ENCODE results near the gene PHF12.
"Not testable (repeated sequence)": the region's sequence is repeated elsewhere in the genome, so short reads cannot be mapped to it uniquely, and the experiment has no call there.

The PHF12 gene

DNA sequence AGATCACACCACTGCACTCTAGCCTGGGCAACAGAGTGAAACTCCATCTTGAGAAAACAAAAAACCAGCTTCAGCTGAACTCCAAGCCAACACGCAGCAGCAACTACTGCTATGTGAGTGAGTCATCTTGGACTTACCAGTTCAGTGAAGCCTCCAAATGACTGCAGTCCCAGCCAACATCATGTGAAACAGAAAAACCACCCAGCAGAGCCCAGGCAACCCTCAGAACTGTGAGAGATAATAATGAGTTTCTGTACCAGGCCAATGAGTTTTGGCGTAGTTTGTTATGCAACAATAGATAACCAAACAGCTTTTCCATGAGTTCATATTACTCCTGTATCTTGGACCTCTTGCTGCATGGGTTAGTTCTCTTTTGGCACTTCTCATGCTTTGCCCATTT, 23.3 kb downstream of the PHF12 start:
- DNase-seq: peak; percentile 32

DNA sequence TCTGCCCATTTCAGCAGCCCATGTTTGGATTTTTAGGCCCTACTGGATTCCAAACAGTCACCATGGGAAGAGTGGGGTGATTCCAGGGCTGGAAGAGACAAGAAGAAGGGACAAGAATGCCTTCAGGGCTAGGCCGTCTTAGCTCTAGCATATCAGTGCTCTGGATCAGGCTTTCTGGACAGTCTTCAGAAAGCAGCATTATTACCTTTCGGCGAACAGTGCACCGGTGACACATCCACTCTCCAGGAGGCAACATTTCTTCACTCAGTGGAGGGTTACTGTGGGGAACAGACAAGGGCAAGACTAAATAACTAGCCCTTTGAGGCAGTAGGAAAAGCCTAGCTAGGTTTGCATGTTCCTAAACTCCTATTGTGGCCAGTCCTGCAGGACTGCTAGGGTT, 24.5 kb downstream of the PHF12 start:
- no peak for DNase-seq

DNA sequence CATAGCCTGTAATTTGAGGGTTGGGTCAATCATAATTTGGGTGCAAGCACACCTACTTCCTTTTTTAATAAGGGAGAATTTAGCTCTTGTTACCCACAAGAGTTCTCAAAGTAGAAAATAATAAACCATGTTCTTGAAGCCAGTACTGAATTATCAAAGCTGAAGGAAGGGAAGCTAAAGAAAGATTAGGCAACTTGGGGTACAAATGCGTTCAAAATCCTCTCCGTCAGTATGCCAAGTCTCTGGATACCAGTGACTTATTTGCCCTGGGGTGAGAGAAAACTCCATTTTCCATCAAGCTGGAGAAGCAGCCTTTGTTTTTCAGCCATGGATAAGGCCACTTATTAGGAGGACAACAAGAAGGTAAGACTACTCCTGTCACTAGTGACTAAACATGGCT, 25.0 kb downstream of the PHF12 start:
- no peak for DNase-seq

DNA sequence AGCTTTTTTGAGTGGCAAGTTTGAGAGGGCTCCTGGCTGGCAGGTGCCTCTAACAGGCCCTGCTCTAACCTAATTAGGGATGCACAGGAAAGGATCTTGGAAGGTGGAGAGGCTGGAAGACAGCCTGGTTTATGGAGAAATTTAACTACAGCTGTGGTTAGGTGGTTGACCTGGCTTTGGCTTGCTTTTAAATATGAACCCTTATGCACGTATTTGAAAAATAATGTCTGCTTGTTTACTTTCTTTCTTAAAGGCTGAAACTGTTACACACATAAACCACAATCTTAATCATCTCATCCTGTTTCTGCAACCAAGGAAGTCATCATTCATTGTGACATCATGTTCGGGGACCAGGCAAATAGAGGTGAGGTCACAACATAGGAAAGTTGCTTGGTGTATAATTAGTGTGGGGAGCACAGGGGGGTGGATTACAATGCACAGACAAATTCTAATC, 25.4 kb downstream of the PHF12 start:
- DNase-seq: peak; percentile 24

DNA sequence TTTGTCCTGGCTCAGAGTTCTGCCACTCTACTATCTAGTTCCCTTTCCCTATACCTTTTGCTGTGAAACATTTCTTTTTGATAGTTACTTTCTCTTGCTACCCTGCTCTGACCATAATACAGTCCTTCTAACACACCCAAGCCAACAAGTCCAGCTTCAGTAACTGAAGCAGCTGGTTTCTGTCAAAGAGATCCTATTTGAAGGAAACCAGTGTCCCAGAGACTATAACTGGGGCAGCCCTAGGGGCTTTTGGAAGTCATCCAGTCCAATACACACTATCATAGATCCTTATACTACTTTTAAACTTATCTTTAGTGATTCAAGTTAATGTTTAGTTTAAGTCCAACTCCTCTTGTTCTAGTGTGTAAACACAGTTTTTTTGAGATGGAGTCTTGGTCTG, 31.1 kb downstream of the PHF12 start:
- DNase-seq: no peak

DNA sequence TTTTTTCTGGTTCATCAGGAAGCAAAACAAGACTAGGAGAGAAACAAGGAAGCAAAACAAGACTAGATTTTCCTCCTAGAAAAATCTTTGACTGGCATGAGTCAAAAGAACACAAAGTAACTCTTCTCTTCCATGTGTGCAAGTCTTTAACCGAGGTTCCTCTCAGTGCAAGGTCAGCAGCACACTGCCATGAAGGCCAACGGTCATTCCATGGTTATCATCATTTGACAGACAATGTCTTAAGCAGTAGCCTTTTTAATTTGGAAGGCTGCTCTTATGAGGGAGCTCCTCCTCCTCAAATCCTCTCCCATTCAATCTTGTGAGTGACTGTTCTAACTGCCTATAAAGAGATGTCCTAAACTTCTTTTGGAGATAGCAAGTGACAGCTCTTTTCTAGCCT, 33.0 kb downstream of the PHF12 start:
- no peak for DNase-seq

DNA sequence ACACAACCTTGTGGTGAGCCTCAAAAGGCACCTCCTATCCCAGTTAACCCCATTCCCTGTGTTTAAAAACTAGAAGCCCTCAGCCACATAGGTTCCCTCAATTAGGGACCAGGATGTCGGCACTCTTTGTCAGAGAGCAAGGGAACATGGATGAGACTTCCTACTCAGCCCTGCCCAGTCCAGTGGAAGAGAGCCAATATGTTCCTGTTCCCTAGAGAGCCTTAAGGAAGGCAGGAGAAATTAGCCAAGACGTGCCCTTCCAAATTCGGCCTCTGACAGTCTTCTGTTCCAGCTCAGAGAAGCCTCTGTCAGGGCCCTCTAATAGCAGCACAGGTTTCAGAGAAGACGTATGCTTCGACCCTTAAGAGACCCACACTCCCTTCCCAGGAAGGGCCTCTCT, 33.9 kb downstream of the PHF12 start:
- no peak for DNase-seq

DNA sequence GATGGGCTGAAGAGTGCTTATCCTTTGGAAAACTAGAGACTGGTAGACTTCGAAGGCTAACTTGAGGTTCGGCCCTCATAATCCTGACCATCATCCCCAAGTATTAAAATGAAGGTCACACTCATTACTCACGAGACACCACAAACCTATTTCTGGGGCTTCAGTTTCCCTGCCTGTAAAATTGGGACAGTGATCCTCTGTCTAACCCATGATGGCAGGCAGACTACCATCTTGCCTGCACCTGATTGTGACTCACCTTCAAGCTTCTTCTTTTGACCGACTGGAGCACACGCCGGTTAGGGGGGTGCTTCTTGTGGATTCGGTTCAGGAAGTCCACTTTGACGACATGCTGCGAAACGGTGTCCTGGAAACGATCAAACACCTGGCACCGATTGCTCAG, 34.3 kb downstream of the PHF12 start:
- DNase-seq: no peak

DNA sequence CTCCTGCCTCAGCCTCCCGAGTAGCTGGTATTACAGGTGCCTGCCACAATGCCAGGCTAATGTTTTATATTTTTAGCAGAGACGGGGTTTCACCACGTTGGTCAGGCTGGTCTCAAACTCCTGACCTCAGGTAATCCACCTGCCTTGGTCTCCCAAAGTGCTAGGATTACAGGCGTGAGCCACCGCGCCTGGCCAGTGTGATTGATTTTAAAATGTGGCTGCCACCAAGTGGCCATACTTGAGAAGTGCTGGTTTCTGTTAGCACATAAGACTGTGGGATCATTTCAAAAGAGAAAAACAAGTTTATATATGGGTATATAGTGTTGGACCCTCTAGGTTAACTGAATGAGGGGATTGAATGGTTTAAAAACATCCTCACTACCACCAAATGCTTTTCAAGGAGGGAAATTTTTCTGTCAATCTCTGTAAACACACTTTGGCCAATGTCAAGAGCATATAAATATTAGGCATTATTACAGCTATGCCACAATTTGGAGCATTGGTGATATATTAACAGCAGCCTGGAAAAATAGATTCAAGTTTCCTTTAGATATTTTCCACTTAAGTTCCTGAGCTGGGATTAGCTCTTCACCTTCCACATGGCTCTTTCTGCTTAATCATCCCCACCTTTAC, 34.9 kb downstream of the PHF12 start:
- DNase-seq: peak; percentile 47

DNA sequence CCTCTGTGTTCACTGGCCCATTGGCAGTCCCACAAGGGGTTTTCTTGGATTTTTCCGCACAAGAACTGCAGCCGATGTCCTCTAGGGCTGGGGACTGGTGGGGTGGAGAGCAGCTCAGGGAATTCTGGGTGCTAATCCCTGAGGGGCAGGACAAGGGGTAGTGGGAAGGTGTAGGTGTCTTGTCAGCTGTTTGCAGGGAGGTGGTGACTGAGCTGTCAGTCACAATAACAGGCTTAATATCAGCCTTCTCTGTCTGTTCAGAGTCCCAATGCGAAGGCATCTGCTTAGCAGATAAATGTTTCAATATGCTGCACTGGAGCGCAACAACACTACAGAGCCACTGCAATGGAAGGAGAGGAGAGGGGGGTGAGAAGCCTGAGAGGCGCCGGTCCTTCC, 38.4 kb downstream of the PHF12 start:
- DNase-seq: no peak

DNA sequence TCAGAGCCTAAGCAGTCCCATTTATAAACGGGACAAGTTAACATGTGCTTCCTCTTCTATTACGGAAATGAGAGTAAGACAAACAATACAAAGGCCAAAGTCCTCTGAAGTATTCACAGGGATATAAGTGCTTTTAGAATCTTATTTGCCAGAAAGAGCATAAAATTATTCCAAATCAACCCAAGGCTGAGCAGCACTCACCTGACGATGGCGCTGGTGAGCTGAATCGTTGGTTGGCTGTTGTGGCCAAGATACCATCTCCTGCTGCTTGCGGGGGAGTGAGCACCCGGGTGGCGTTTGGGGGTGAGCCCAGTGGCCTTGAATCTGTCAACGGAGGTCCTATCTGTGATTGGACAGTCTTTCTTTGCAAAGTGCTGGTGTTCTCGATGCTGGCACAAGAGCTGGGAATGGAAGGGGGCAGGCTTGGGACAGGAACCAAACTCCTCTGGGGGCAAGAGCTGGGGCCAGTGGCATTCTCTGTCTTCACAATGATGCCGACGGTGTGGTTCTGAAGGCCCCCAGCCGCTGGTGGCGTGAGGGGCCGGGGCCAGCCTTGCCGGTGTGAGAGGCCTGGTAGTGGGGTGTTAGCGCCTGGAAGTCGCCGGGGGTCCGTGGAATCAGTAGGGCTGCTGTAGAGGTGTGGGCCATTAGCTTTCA, 38.9 kb downstream of the PHF12 start:
- DNase-seq: no peak

DNA sequence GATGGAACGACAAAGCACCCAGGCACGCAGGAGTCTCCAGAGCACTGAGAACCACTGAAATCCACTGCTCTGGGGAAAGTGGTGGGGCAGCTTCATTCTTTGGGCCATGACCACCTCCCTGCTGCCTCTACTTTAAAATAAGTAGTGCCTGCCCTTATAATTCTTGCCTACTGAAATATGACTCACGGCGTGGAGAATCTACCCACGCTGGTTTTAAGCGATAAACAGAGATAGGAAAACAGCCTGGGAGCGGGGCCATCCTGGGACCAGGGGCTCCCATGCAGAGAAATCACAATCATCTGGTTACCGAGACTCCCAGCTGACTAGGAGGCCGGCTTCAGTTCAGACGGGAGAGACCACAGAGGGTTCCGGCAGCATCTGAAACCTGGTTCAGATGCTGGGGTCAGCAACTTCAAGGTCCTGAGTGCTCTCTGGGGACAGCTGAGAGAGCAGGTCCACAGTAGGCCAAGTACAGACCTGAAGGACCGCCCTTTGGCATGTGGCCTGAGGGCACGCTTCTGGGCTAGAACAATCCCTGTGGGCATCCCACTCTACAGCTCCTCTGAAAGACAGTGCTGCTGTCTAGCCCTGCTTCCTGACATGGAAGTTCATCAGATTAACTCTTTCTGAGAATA, 39.8 kb downstream of the PHF12 start:
- DNase-seq: no peak

DNA sequence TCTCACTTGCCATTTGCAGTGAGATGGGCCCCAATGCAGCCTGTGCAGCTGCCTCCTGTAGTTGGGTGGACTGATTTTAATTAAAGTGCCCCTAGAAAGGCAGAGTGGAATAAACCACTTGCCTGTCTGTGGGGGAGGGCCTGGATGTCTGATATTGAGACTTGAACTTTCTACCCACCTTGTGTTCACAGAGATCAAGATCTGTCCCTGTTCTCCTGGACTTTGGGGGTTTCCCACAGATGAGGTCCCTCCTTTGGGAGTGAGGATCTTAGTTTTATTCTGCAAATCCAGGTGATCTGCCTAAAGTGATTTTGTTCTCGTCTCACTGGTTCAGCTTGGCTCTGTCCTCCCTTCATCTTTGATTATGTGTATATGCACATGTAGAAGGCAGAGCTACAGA, 40.8 kb downstream of the PHF12 start:
- no peak for DNase-seq

DNA sequence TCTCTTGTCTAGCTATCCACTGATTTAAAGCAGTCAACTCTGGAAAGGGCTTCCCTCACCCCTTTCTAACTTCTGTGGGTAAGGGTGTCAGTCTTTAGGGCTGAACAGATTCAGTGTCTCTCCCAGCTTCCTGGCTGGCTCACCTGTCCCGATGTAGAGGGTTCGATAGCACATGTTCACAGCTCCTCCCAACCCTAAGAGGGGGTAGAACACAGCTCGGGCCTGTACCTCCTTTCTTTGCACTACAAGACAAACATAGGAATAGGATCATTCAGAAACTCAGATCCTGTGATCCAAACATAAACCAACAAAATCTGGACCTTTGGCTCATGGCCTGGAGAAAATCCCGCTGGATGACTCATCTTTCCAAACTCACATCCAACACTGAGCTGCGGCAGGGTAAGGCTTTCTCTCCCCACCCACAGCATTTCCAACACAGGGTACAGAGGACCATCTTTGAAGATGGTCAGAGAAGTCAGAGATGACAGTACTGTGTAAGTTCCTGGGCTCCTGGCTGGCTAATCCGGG, 42.6 kb downstream of the PHF12 start:
- DNase-seq: no peak

DNA sequence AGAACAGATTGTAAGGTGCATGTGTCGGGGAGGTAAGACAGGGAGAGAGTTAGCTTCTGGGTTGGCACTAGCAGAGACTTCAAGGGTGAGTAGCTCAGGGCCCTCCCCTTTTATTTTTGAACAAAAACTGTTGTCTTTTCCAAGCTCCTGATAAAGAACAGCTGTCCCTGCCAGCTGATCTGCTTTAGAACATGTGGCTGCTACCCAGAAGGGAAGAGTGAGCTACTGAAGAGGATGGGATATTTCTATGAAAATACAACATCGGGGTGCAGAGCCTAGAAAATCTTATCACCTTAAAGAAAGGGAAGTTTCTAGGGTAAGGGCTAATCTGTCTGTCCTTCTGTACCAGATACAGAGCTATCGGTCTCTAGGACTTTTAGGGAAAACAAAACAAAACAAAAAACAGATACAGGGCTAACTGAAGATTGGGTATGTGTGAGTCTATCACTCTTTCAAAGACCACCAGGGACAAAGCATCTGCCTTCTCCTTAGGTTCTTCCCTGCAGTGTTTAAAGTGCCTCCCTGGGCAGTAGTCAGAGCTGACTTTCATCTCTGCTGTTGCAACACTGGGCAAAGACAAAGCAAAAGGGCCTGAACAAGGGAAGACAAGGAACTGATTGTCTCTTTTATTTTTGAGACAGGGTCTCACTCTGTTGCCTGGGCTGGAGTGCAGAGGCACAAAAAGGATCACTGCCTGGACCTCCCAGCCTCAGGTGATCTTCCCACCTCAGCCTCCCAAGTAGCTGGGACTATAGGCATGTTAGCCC, 43.4 kb downstream of the PHF12 start:
- DNase-seq: no peak

DNA sequence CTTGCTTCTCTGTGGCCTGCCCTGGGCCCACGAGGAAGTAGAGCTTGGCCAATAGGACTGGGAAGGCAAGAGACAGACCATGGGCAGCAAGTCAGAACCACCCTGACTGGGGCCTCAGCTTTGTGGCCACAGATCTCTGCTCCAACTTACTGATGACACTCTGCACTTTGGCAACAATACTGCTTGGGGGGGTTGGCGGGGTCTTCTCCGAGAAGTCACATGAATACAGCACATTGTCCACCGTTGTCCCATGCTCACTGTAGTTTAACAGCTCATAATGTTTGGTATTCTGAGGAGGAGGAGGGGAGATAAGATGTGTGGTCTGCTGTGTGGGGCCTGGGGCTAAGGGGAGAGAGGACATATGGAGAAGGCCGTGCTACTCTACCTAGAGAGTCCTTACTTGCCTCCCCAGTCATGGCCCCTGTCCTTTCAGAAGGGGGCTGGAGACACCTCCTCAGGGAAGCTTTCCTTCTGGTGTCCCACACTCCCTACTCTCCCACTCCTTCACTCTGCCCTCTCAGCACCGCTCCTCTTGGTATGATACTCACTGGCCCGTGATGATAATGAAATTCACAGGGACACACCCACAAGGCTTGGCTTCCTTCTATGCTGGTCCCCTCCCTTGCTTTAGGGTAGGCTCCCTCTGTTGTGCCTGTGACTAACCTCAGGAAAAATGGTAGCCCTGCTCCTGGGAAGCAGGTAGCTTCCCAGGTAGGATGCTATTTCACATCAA, 44.4 kb downstream of the PHF12 start:
- DNase-seq: no peak

DNA sequence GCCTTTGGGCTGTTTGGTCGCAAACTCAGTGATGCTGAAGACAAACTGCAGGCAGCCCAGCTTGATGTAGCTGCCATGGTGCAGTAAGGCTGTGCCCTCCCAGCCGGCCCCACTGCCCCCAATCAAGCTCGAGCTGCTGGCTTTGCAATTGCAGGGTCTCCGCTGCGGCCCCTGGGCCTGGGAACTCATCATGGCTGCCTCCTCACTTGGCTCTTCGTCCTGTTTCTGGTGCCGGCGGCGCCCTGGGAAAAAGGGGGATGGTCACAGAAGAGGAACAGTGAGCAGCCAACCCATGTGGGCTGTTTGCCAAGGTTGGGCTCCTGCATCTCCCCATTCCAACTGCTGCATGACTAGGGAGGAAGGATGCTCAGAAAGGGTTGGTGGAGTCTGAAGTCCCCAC, 45.0 kb downstream of the PHF12 start:
- no peak for DNase-seq

DNA sequence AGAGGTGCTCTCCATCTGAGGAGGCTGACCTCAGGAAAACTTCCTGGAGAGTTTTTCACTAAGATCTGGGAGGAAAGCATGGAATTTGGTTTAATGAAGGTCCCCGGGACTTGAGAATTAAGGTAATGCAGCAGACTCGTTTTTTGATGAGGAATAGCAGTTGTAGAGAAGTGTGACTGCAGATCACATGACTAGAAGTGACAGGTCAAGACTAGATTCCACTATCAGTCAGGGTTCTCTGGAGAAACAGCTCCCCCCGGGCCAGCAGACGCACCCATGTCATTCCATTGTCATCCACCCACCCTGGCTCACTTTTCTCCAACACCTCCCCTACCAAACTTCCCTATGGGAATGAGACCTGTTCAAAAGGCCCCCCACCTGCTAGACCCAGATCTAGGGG, 46.5 kb downstream of the PHF12 start:
- DNase-seq: no peak

DNA sequence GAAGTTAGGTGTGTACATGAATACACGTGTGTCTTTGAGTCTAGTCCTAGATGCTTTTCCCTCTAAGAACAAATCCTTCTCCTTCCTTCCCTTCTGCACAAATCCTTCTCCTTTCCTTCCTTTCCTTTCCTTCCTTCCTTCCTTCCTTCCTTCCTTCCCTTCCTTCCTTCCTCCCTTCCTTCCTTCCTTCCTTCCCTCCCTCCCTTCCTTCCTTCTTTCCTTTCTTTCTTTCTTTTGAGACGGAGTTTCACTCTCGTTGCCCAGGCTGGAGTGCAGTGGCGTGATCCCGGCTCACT, 47.8 kb downstream of the PHF12 start:
- not testable (repeated sequence) for DNase-seq

DNA sequence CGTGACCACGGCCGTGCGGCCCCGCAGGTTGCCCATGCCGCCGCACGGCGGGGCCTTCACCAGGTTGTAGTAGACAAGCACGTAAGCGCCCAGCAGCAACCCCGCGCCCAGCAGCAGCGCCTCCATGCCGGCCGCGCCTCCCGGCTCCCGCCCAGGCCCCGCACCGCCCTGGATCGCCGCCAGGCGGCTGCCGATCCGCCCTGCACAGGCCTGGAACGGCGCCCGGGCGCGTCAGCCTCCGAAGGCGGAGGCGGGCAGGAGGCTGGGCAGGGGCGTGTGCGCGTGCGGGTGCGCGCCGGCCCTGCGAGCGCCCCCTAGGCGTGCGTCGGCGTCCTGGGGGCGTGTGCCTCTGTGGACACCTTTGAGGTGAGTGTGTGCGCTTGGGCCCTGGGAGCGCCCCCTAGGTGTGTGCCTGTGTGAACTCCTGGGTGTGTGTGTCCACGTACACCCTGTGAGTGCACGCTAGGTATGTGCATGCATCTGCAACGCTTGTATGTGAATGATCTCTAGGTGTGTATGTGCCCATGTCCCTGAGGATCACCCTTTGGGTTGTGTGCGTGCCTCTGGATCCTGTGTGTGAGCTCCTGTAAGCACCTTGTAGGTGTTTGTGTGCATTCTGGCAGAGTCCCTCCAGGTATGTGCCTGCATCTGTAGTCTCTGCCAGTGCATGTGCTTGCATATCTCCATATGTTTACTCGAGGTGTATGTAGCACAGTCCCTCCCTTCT, 48.3 kb downstream of the PHF12 start, which contains the start of gene DHRS13:
Gene DHRS13 (minus strand): TSS at position 261 of the 727 bp plus-strand sequence. CDS start 135 bp downstream, at position 126.
- peak; percentile 95 for DNase-seq

DNA sequence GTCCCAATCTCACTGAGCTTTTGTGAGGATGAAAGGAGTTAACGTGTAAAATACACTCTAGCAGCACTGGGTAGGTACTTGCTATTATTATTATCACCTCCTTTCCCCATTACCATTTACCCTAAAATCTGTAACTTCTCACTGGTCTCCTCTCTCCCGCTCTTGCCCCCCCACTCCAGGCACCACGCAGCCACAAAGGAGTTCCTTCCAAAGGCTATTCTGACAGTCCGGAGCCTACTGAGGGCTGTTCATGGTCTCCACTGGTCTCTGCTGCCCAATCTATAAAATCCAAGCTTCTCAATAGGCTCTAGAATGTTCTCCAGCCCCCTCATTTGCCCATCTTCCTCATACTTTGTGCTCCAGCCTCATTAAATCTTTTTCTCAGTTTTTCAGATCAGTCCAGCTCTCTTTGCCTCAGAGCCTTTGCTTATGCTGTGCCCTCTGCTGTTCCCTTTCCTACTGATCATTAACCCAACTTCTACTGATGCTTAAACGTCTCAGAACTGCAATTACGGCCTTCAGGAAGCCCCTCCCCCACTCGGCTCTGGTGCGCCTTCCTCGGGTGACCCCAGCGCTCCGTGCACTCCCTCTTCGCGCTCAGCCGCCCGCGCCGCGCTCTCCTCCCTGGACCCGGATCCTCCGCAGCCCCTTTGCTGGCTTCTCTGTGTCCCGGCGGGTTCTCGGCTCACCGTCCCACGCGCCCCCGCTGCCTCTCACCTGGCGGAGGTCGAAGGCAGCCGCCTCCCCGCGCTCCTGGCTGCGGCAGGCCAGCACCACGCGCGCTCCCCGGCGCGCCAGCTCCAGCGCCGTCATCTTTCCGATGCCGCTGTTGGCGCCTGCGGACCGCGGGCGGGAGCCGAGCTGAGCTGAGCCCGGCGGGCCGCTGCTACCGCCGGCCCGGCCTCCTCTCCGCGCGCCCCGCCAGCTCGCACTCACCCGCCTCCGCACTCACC, 49.2 kb downstream of the PHF12 start:
- DNase-seq: peak; percentile 60

Measured in activated naive CD4-positive, alpha-beta T cell treated with anti-CD3 and anti-CD28 coated beads, Interleukin-2, amount 50 U/mL, for 16 hours (primary cell).